Measurements from ENCODE around the gene RNF220.

DNA sequence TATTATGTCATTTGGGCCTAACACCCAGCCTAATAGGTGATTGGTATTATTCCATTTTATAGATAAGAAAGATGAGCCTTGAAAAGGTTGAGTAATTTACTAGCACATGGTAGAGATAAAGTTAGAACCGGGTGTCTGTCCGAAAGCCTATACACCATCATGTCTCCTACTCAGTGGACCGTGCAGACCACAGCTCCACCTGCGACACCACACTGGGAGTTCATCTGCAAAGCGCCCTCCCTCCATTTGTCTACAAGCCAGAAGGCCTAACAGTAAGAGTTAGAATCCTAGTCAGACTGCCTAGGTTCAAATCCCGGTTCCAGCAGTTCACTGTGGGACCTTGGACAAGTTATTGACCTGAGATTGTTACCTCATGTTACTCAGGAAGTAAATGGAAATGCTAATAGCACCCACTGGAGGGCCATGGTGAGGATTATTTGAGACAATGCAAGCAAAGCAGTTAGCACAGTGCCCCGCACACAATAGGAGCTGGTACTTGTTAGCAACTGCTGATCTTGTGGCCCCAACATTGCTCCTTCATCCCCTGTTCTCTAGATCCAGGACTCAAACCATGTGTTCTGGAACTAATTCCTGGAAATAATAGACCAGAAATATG lies 289.9 kb downstream of the RNF220 start:
- TF ChIP-seq, protein P1, sequence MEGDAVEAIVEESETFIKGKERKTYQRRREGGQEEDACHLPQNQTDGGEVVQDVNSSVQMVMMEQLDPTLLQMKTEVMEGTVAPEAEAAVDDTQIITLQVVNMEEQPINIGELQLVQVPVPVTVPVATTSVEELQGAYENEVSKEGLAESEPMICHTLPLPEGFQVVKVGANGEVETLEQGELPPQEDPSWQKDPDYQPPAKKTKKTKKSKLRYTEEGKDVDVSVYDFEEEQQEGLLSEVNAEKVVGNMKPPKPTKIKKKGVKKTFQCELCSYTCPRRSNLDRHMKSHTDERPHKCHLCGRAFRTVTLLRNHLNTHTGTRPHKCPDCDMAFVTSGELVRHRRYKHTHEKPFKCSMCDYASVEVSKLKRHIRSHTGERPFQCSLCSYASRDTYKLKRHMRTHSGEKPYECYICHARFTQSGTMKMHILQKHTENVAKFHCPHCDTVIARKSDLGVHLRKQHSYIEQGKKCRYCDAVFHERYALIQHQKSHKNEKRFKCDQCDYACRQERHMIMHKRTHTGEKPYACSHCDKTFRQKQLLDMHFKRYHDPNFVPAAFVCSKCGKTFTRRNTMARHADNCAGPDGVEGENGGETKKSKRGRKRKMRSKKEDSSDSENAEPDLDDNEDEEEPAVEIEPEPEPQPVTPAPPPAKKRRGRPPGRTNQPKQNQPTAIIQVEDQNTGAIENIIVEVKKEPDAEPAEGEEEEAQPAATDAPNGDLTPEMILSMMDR (conservative IDR thresholded peaks at IDR 0.05): no peak
- TF ChIP-seq ZFX (IDR thresholded peaks at IDR 0.05): no peak

All from C4-2B (cell line).